Measurements from ENCODE around the gene RBM19. TPM values are rescaled to one million over a fixed set of nuclear protein-coding genes. Genes with fewer than 3 reads are reported as not detected.

RBM19 gene
- total RNA-seq, 2 donors from 2014 or later = 39.9 to 54.3 TPM

GRCh38 chr12:113820309-113820708 lies 145.8 kb downstream of the RBM19 start:
- Histone ChIP-seq H3K36me3 (no peaks in the 10 kb centered on the region), H3K27ac (no peak overlapping the region), H3K9me3 (no peaks in the 10 kb centered on the region), H3K27me3 (replicated peaks; ENCODE audit: insufficient read depth) (no peaks in the 10 kb centered on the region), H3K4me3 (no peak overlapping the region), H3K4me1 (ENCODE audit: control insufficient read depth in 1 of 2, low read depth in 2 of 2) (no peaks in the 10 kb centered on the region)
- TF ChIP-seq CTCF (IDR thresholded peaks at IDR 0.05) = no peak
- no peak for ATAC-seq (ENCODE audit: insufficient number of reproducible peaks, low FRiP score, low read depth)
- DNase-seq (ENCODE audit: low spot score) = no peak

- no peaks in the 10 kb centered on the region for H3K4me1 ChIP-seq (ENCODE audit: control insufficient read depth in 1 of 2, low read depth in 2 of 2)
- no peak for DNase-seq (ENCODE audit: low spot score)
- ATAC-seq (ENCODE audit: insufficient number of reproducible peaks, low FRiP score, low read depth) = no peak
- H3K9me3 ChIP-seq = no peaks in the 10 kb centered on the region
- TF ChIP-seq CTCF (IDR thresholded peaks at IDR 0.05) = no peak
- no peaks in the 10 kb centered on the region for H3K27me3 ChIP-seq (replicated peaks; ENCODE audit: insufficient read depth)
- no peak overlapping the region for H3K27ac ChIP-seq
- H3K36me3 ChIP-seq = no peaks in the 10 kb centered on the region
- no peak overlapping the region for H3K4me3 ChIP-seq
These were observed 146.6 kb downstream of the RBM19 start for GRCh38 chr12:113819495-113819894.

DNA sequence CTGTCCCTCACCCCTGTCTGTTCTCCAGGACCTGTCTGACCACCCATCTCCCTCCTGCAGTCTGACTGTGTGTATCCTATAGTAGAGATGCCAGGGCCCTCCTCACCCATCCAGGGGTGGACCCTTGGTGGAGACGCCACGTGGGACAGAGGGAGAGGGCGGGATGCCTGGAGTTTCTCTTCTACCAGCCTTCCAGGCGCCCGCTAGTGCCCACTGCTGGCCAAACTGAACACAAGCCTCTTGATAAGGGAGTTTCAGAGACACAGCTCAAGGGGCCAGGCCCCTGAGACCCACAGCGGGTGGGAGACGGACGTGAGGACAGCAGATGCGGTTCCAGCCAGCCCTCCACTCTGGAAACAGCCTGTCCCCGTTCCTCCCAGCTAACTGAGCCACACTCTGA lies 147.3 kb downstream of the RBM19 start:
- Histone ChIP-seq H3K36me3 (no peaks in the 10 kb centered on the region), H3K27ac (no peak overlapping the region)
- no peak for TF ChIP-seq CTCF (IDR thresholded peaks at IDR 0.05)

GRCh38 chr12:113818283-113818682 lies 147.8 kb downstream of the RBM19 start:
- Histone ChIP-seq H3K4me3 (no peak overlapping the region), H3K4me1 (ENCODE audit: control insufficient read depth in 1 of 2, low read depth in 2 of 2) (no peaks in the 10 kb centered on the region), H3K27me3 (replicated peaks; ENCODE audit: insufficient read depth) (no peaks in the 10 kb centered on the region), H3K27ac (no peak overlapping the region), H3K9me3 (no peaks in the 10 kb centered on the region), H3K36me3 (no peaks in the 10 kb centered on the region)
- no peak for TF ChIP-seq CTCF (IDR thresholded peaks at IDR 0.05)
- no peak for ATAC-seq (ENCODE audit: insufficient number of reproducible peaks, low FRiP score, low read depth)
- no peak for DNase-seq (ENCODE audit: low spot score)

More for the DNA sequence above, 147.3 kb downstream of the RBM19 start:
- no peaks in the 10 kb centered on the region for H3K9me3 ChIP-seq
- no peak for ATAC-seq (ENCODE audit: insufficient number of reproducible peaks, low FRiP score, low read depth)
- no peaks in the 10 kb centered on the region for H3K4me1 ChIP-seq (ENCODE audit: control insufficient read depth in 1 of 2, low read depth in 2 of 2)
- DNase-seq (ENCODE audit: low spot score) = no peak
- H3K4me3 ChIP-seq = no peak overlapping the region
- H3K27me3 ChIP-seq (replicated peaks; ENCODE audit: insufficient read depth) = no peaks in the 10 kb centered on the region

- no peak for TF ChIP-seq CTCF (IDR thresholded peaks at IDR 0.05)
- Histone ChIP-seq H3K4me3 (no peak overlapping the region), H3K4me1 (ENCODE audit: control insufficient read depth in 1 of 2, low read depth in 2 of 2) (no peaks in the 10 kb centered on the region), H3K27ac (no peak overlapping the region), H3K27me3 (replicated peaks; ENCODE audit: insufficient read depth) (no peaks in the 10 kb centered on the region), H3K36me3 (no peaks in the 10 kb centered on the region), H3K9me3 (no peaks in the 10 kb centered on the region)
- DNase-seq (ENCODE audit: low spot score) (no peak), ATAC-seq (ENCODE audit: insufficient number of reproducible peaks, low FRiP score, low read depth) (no peak)
These were observed 149.3 kb downstream of the RBM19 start for GRCh38 chr12:113816866-113817265.
